IMR-90 (cell line): Measurements from ENCODE around the gene PIEZO1.

Experiments used
- BHLHE40 ChIP-seq: fragments of 150-350 bp; IDR thresholded peaks from 2 replicates; pipeline ENCODE4 v1.6.1; 2016; ENCODE audit warnings: mild to moderate bottlenecking, low read depth, low read length
- CEBPB ChIP-seq: IDR thresholded peaks from 2 replicates; pipeline ENCODE4 v1.6.1; 2012; ENCODE audit warnings: low read depth, low read length, improper control_type of control experiment
- CHD1 ChIP-seq: IDR thresholded peaks from 2 replicates; pipeline ENCODE4 v1.6.1; 2012; ENCODE audit warnings: low read depth, low read length, improper control_type of control experiment
- CTCF ChIP-seq: conservative IDR thresholded peaks from 2 replicates; pipeline ENCODE4 v1.5.1; 2012; ENCODE audit warnings: mild to moderate bottlenecking, low read depth, low read length, improper control_type of control experiment
- ELK1 ChIP-seq: fragments of 150-350 bp; IDR thresholded peaks from 2 replicates; pipeline ENCODE4 v1.6.1; 2016; ENCODE audit warnings: low read depth, mild to moderate bottlenecking, low read length, moderate library complexity, borderline replicate concordance
- FOS ChIP-seq: fragments of 150-350 bp; IDR thresholded peaks from 2 replicates; pipeline ENCODE4 v1.6.1; 2016; ENCODE audit warnings: low read depth, low read length
- MXI1 ChIP-seq: IDR thresholded peaks from 2 replicates; pipeline ENCODE4 v1.6.1; 2012; ENCODE audit warnings: low read depth, mild to moderate bottlenecking, low read length, moderate library complexity, borderline replicate concordance
- POLR2A ChIP-seq: IDR thresholded peaks from 2 replicates; pipeline ENCODE4 v1.6.1; 2012; ENCODE audit warnings: mild to moderate bottlenecking, low read depth, low read length
- RCOR1 ChIP-seq: IDR thresholded peaks from 2 replicates; pipeline ENCODE4 v1.6.1; 2012; ENCODE audit warnings: mild to moderate bottlenecking, low read length, improper control_type of control experiment; ENCODE audit not compliant: insufficient replicate concordance
- RFX5 ChIP-seq: IDR thresholded peaks from 2 replicates; pipeline ENCODE4 v1.8.0; 2012; ENCODE audit warnings: low read depth, mild to moderate bottlenecking, low read length, moderate library complexity
- USF2 ChIP-seq: fragments of 150-350 bp; IDR thresholded peaks from 2 replicates; pipeline ENCODE4 v1.6.1; 2017; ENCODE audit warnings: mild to moderate bottlenecking, antibody characterized with exemption, low read length, low read depth

GRCh38 chr16:88761830-88762229 is 23.2 kb downstream of the PIEZO1 start:
- TF ChIP-seq CTCF (no peak), MXI1 (no peak), POLR2A (no peak), CEBPB (no peak), RCOR1 (no peak), FOS (no peak), ELK1 (no peak), RFX5 (no peak), USF2 (no peak), CHD1 (no peak), BHLHE40 (no peak)
